ENCODE measurements around the gene TNP2. TPM values are rescaled to one million over a fixed set of nuclear protein-coding genes. Genes with fewer than 3 reads are reported as not detected.

Gene TNP2
- total RNA-seq, 2 donors from 2014 or later = not detected

DNA sequence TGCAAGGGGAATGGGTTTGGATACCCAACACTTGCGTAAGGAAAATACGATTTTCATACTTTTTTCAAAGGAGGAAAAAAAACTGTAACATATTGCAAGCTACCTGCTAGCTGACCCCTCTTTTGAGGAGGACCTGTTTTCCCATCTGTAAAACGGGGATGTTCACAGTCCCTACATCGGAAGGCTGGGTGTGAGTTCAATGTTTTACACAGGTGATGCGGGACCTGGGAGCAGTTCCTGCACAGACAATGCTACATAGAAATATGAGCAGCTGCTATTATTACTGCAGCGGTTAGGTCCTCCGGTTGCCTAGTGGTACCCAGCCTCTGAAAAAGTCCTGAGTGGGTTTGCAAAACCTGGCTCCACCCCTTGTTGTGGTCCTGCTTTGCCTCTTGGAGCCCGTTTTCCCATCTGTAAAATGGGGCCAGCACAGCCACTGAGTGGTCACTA, 16.6 kb downstream of the TNP2 start:
- Histone ChIP-seq H3K9me3 (no peaks in the 10 kb centered on the region), H3K36me3 (no peaks in the 10 kb centered on the region), H3K27ac (no peak overlapping the region), H3K4me3 (no peak overlapping the region), H3K4me1 (peaks cover 0 to 19% of the 10 kb centered on the region in 2 donors), H3K27me3 (no peaks in the 10 kb centered on the region)
- TF ChIP-seq, protein P1, sequence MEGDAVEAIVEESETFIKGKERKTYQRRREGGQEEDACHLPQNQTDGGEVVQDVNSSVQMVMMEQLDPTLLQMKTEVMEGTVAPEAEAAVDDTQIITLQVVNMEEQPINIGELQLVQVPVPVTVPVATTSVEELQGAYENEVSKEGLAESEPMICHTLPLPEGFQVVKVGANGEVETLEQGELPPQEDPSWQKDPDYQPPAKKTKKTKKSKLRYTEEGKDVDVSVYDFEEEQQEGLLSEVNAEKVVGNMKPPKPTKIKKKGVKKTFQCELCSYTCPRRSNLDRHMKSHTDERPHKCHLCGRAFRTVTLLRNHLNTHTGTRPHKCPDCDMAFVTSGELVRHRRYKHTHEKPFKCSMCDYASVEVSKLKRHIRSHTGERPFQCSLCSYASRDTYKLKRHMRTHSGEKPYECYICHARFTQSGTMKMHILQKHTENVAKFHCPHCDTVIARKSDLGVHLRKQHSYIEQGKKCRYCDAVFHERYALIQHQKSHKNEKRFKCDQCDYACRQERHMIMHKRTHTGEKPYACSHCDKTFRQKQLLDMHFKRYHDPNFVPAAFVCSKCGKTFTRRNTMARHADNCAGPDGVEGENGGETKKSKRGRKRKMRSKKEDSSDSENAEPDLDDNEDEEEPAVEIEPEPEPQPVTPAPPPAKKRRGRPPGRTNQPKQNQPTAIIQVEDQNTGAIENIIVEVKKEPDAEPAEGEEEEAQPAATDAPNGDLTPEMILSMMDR (IDR thresholded peaks at IDR 0.05) = no peak
- no peak for DNase-seq (ENCODE audit: low spot score)

DNA sequence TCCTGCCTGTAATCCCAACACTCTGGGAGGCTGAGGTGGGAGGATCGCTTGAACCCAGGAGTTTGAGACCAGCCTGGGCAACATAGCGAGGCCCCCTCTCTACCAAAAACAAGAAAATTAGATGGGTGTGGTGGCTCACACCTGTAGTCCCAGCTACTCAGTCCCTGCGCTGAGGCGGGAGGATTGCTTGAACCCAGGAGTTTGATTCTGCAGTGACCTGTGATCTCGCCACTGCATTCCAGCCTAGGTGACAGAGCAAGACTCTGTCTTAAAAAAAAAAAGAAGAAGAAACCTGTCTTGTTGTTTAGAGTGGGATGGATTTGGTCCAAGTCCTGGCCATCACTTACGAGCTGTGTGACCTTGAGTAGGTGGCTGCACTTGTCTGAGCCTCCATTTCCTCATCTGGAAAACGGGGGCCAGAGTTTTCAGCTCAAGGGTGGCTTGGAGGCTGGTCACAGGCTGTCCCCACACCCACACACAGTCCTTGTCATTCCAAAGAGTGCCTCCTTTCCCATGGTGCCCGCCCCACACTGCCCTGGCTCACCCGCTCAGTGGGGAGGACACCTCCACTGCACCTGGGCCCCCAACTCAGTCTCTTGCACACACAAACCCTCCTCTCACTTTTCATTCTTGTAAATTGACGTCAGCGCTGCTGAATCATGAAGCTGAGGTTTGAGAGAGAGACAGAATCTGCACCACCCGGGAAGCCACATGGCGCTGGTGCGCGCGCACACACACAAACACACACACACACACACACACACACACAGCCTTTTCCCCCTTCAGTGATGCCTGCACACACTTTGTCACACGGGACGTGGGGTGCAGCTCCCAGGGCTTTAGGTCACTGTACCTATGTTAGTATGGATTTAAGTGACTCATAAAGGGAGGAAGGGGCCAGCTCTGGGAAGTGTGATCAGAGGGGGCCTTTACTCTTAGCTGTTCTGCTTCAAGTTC, 17.3 kb downstream of the TNP2 start:
- H3K27me3 ChIP-seq = no peaks in the 10 kb centered on the region
- TF ChIP-seq, protein P1 (IDR thresholded peaks at IDR 0.05) = no peak
- DNase-seq (ENCODE audit: low spot score) = no peak
- H3K4me3 ChIP-seq = no peak overlapping the region
- no peak overlapping the region for H3K27ac ChIP-seq
- no peaks in the 10 kb centered on the region for H3K36me3 ChIP-seq
- peaks cover 0 to 15% of the 10 kb centered on the region in 2 donors for H3K4me1 ChIP-seq
- H3K9me3 ChIP-seq = no peaks in the 10 kb centered on the region

DNA sequence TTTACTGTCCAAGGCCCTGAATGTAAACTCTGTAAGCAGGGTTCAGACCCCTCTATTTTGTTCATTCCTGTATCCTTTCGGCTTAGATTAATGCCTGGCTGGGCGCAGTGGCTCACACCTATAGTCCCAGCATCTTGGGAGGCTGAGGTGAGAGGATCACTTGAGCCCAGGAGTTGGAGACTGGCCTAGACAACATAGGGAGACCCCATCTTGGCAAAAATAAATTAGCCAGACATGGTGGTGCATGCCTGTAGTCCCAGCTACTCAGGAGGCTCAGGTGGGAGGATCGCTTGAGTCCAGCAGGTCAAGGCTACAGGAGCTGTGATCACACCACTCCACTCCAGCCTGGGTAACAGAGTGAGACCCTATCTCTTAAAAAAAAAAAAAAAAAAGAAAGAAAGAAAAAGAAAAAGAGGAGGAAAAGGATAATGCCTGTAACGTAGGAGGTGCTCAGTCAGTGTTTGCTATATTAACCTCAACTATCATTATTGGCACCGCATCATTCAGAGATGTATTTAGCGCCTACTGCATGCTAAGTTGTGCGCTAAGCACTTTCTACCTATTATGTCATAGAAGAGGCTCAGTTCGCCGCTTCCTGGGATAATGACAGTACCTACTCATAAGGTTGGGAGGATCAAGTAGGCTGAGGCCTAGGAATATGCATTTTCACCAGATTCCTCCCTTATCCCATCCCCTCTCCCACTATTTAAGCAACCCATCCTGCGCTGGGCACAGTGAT, 18.2 kb downstream of the TNP2 start:
- H3K27ac ChIP-seq = no peak overlapping the region
- no peaks in the 10 kb centered on the region for H3K36me3 ChIP-seq
- H3K4me1 ChIP-seq = peaks cover 0 to 10% of the 10 kb centered on the region in 2 donors
- no peak for DNase-seq (ENCODE audit: low spot score)
- no peaks in the 10 kb centered on the region for H3K9me3 ChIP-seq
- H3K27me3 ChIP-seq = no peaks in the 10 kb centered on the region
- H3K4me3 ChIP-seq = no peak overlapping the region
- TF ChIP-seq, protein P1 (IDR thresholded peaks at IDR 0.05) = no peak

DNA sequence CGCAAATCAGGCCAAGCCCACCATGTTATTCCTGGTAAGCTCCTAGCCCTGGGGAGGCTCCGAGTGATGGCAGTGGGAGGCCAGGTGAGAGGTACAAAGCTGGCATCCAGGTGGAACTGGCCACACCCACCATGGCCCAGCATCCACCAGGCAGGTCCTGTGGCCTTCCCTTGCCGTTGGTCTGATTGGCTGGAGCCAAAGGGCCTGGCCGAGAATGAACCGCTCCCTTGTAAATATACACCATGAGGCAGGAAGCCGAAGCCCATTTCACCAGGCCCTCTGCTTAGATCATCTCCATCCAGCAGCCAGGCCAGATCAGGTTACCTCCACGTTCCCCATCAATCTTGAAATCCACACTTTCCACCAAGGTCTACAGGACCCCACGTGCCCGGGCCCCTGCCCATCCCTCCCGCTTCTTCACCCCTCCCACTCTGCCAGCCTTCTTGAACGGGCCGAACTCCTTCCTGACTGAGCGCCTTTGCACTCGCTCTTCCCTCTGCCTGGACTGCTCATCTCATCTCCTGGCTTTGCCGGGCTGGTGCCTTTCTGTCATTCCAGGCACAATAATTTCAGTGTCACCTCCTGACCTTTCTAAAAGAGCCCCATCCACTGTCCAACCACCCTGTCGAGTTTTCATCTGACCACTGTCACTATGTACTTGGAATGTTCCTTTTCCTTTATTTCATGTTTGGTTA, 18.9 kb downstream of the TNP2 start:
- TF ChIP-seq, protein P1 (IDR thresholded peaks at IDR 0.05) = no peak
- no peak for DNase-seq (ENCODE audit: low spot score)
- Histone ChIP-seq H3K4me1 (peaks cover 0 to 10% of the 10 kb centered on the region in 2 donors), H3K9me3 (no peaks in the 10 kb centered on the region), H3K27me3 (no peaks in the 10 kb centered on the region), H3K36me3 (no peaks in the 10 kb centered on the region), H3K27ac (no peak overlapping the region), H3K4me3 (no peak overlapping the region)

DNA sequence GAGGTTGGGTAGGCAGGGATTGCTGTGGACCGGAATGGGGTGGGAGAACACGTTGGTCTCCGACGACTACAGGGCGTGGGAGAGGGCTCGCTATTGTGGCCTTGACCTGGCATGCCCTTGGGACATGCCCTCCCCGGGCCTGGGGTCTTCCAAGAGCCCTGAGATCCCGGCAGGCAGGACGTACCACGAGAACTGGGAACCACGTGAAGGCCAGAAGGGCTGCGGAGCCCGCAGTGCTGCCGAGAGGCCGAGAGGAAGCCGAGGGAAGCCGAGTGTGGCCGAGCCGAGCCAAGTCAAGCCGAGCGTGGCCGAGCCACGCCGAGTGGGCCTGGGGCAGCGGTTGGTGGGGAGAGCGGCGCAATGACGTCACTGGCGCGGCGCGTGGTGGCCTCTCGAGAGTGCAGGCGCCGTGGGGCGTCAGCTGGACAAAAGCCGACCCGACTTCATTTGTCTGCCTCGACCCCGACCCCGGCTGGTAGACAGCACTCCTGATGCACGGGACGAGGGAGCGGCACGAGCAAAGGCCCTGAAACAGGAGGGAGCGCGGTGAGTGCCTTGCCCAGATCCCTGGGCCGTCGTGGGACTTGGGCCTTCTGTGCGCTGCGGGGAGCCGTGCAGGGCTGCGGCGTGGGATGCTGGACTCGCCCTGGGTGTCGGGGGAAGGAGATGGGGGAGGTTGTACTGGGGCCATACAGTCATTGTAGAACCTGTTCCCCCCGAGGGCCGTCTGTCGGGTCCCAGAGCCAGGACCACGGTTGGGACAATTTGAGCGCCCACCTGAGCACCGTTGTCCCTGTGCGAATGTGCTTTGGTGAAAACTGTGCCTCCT, 19.7 kb downstream of the TNP2 start:
- TF ChIP-seq, protein P1 (IDR thresholded peaks at IDR 0.05) = no peak
- DNase-seq (ENCODE audit: low spot score) = no peak
- Histone ChIP-seq H3K4me1 (peaks cover 0 to 3% of the 10 kb centered on the region in 2 donors), H3K9me3 (no peaks in the 10 kb centered on the region), H3K27me3 (no peaks in the 10 kb centered on the region), H3K36me3 (no peaks in the 10 kb centered on the region), H3K4me3 (no peak overlapping the region), H3K27ac (no peak overlapping the region)

Data from right atrium auricular region (tissue), 2 donors.